GM19035 (cell line): ENCODE measurements around the gene GPR151.
"Not testable (repeated sequence)": the region's sequence is repeated elsewhere in the genome, so short reads cannot be mapped to it uniquely, and the experiment has no call there.

Source experiments
- ATAC-seq: cut with Tn5 transposase; IDR thresholded peaks from one replicate; pipeline ENCODE4 v1.9.1; 2021; ENCODE audit not compliant: unreplicated experiment

Gene GPR151

GRCh38 chr5:146516151-146516475, at the start of gene GPR151:
Gene GPR151, minus strand, starts transcription at chr5:146516190. Its CDS starts 77 bp downstream, at chr5:146516113.
- peak; percentile 50 for ATAC-seq

- no peak for ATAC-seq
These were observed 48.2 kb upstream of the GPR151 start for GRCh38 chr5:146564007-146564762.

GRCh38 chr5:146562461-146562860, 46.5 kb upstream of the GPR151 start:
- ATAC-seq = no peak

- no peak for ATAC-seq
These were observed 45.7 kb upstream of the GPR151 start for GRCh38 chr5:146561711-146562110.

GRCh38 chr5:146560205-146560812, 44.3 kb upstream of the GPR151 start:
- no peak for ATAC-seq

GRCh38 chr5:146556884-146557283, 40.9 kb upstream of the GPR151 start:
- ATAC-seq = not testable (repeated sequence)

GRCh38 chr5:146553446-146553845, 37.5 kb upstream of the GPR151 start:
- ATAC-seq = no peak

GRCh38 chr5:146549615-146550014, 33.6 kb upstream of the GPR151 start:
- ATAC-seq = no peak

GRCh38 chr5:146548781-146549449, 32.9 kb upstream of the GPR151 start:
- no peak for ATAC-seq

- no peak for ATAC-seq
These were observed 28.2 kb upstream of the GPR151 start for GRCh38 chr5:146544232-146544631.

- peak; percentile 99 for ATAC-seq
These were observed 26.2 kb upstream of the GPR151 start for GRCh38 chr5:146541958-146542849.

GRCh38 chr5:146540414-146540813, 24.4 kb upstream of the GPR151 start:
- no peak for ATAC-seq

- no peak for ATAC-seq
These were observed 24.0 kb upstream of the GPR151 start for GRCh38 chr5:146539973-146540372.

GRCh38 chr5:146538432-146538831, 22.4 kb upstream of the GPR151 start:
- no peak for ATAC-seq

GRCh38 chr5:146533882-146534281, 17.9 kb upstream of the GPR151 start:
- no peak for ATAC-seq

- peak; percentile 98 for ATAC-seq
These were observed 17.4 kb upstream of the GPR151 start for GRCh38 chr5:146533260-146533857.

- peak; percentile 56 for ATAC-seq
These were observed 14.0 kb upstream of the GPR151 start for GRCh38 chr5:146529984-146530383.

GRCh38 chr5:146528236-146528635, 12.2 kb upstream of the GPR151 start:
- no peak for ATAC-seq

GRCh38 chr5:146527785-146528184, 11.8 kb upstream of the GPR151 start:
- no peak for ATAC-seq

GRCh38 chr5:146523698-146524097, 7.7 kb upstream of the GPR151 start:
- no peak for ATAC-seq
